DMS79 (cell line): ENCODE measurements around the gene DPF3.

Source experiments
- DNase-seq: peaks from one replicate; lab custom pipeline; 2025; lab: John Stamatoyannopoulos, UW

The DPF3 gene

GRCh38 chr14:72800296-72800695 is 93.6 kb downstream of the DPF3 start:
- no peak for DNase-seq

GRCh38 chr14:72796935-72797334 is 97.0 kb downstream of the DPF3 start:
- DNase-seq, result no peak

- DNase-seq, result no peak
These were observed 100.6 kb downstream of the DPF3 start for GRCh38 chr14:72793156-72793939.

- DNase-seq, result no peak
These were observed 101.7 kb downstream of the DPF3 start for GRCh38 chr14:72792051-72792788.

- DNase-seq, result no peak
These were observed 102.9 kb downstream of the DPF3 start for GRCh38 chr14:72790887-72791566.

DNA sequence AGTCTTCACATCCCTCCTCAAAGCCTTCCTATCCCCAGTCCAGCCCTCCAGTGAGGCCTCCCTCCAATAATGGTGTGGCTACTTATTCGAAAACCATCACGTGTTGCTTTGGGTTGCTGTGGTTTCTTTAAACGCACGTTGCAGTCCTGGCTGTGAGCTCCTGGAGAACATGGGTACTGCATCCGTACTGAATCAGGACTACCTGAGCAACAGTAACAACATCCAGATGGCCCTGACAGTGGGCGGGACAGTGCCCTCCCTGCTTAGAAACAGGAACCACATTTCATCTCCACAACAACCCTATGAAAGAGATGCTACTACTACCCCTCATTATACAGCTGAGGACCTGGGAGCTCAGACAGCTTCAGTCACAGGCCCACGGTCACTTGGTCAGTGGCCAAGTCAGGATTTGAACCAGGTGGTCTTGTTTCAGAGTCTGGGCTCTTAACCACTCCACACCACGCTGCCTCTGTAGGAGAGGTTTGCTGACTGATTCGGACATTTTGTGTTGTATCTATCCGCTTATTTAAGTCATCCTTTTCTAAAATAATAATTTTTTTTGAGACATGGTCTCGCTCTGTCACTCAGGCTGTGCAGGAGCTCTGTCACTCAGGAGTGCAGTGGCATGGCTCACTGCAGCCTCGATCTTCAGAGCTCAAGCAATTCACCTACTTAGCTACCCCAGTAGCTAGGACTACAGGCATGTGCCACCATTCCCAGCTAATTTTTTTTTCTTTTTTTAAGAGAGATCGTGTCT is 104.8 kb downstream of the DPF3 start:
- no peak for DNase-seq

DNA sequence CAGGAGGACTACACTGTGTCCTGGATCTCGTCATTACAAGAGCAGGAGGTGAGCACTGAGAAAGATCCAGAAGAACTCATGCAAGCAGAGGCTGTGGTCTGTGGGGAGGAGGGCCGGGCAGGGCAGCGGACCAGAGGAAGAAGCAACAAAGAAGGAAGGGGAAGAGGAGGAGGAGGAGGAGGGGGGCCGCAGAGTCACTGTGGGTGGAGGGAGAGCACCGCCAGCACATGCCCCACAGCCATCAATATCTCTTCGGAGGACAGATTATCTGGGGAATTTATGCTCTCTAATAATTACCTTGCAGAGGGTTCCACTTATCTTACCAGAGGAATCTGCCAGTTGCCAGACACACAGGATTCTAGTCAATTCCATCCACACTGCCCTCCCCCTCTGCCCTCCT is 105.6 kb downstream of the DPF3 start:
- no peak for DNase-seq

DNA sequence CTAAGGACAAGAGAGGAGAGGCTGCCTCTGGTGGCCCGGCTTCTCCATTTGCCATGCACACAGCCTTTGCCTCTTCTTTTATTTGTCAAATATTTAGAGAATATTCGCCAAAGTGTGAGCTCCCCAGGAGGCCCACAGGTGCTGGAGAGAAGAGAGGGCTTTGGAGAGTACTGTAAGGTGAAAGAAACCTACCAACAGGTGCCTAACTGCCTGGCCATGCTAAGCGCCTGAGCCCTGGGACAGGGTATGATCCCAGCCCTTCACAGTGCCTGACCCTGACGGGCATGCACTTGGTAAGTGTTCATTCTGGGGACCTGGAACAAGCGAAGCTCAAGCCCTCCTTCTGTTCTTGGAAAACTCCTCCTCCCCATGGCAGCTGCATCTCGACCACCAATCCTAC is 106.1 kb downstream of the DPF3 start:
- DNase-seq, result no peak

GRCh38 chr14:72786378-72787350 is 107.2 kb downstream of the DPF3 start:
- DNase-seq, result no peak

DNA sequence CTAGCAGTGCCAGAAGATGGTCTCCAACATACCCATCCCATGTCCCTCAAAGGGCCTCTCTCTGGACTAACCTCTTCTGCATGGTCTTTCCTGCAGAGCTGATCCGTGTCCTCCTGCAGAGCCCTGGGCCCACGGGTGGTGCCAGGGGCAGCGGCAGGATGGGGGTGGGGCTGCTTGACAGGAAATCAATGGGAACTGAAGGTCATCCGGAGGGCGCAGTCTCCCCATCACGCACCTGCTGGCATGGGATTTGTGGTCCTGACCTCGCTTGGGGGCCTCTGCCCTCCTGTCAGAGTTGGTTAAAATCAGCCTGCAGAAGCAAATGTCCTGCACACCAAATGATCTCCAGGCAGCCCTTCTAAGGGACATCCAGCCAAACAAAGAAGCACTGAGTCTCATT is 110.2 kb downstream of the DPF3 start:
- DNase-seq, result no peak

GRCh38 chr14:72782817-72783216 is 111.1 kb downstream of the DPF3 start:
- no peak for DNase-seq

GRCh38 chr14:72781561-72782508 is 112.1 kb downstream of the DPF3 start:
- DNase-seq, result no peak

DNA sequence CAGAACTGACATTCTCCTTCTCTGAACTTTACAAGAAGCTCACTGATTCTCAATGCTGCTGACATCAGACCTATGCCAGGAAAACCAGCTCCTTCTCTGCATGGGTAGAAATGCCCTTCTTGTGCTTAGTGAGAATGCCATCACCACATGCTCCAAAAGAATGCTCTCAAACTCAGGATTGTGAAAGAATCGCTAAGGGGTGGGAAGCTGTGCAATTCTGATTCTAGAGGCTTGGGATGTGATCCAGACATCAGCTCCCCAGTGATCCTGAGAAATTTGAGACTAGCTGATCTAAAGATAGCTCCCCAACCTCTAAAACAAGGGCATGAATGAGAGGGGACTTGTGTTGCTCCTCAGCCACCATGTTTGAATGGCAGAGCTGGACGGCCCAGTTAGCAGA is 113.2 kb downstream of the DPF3 start:
- DNase-seq, result no peak

GRCh38 chr14:72779679-72780078 is 114.2 kb downstream of the DPF3 start:
- no peak for DNase-seq

GRCh38 chr14:72777636-72778035 is 116.3 kb downstream of the DPF3 start:
- DNase-seq, result no peak

DNA sequence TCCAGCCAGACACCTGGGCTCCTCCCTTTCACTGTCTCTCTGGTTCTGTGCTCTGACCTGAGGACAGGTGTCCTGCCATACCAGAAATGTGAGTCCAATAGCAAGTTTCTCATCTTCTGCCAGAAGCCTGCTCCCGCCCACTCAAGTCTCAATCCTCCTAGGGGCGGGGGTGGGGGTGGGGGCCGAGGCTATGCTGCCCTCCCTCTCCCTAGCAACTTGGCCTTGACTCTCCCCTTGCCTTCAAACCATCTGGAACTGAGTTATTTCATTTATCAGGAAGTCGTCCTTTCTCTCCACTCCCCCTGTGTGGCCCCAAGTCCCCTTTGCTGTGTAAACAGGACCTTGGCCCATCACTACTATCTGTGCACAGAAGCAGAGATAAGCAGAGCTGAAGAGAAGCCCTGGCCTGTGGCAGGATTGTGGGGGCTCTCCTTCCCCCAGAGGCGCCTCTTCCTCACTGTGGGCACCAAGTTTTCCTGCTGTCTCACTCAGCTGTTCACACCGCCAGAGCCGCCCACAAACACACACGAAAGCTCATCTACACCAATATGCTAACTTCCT is 117.1 kb downstream of the DPF3 start:
- DNase-seq, result no peak

DNA sequence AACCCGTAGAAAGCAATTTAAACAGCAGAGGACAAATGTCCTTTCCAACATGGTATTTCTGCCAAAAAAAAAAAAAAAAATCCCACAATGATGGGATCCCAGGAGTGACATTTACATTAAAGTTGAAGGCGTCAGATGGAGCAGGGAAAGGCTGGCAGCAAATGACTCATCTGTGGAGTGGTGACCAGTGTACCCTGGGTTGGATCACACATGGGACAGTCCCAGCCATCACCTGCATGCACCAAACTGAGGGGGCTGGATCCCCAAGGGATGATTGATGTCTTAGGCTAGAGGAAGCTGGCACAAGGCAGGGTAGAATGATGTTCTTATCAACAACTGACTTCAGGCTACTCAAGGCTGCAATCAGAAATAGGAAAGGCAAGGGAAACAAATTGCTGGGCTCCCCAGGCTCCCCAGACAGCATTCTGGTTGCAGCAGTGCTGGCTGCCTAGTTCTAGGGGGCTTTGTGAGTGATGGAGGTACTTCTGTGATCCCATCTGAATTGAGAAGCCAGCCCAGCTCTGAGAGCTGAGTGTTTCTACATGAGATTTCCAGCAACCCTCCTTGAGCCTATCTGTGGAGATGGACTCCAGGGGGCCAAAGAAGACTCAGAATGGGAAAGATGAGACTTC is 117.9 kb downstream of the DPF3 start:
- DNase-seq, result peak; percentile 3

- DNase-seq, result no peak
These were observed 118.8 kb downstream of the DPF3 start for GRCh38 chr14:72774894-72775620.
